ENCODE data around the gene MAP3K2. TPM values are rescaled to one million over a fixed set of nuclear protein-coding genes. Genes with fewer than 3 reads are reported as not detected.

The MAP3K2 gene
- total RNA-seq, 1 donor from 2014 or later: 79.5 TPM

DNA sequence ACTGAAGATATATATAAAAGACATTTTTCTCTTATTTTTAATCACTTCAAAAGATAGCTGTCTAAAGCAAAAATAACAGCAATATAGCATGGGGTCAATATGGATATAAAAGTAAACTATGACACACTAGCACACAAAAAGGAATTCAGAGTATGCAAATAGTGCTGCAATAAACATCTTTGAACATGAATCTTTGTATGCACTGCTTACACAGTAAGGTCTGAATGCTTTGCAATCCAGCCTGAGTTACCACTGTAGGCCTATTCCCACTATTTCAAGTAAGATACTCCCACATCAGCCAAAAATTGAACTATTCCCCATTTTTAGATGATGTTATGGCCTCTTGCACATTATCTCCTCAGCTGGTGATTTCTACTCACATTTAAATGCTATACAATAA, 66.5 kb downstream of the MAP3K2 start:
- H3K36me3 Mint-ChIP-seq (ENCODE audit: low read depth): peaks cover 29% of the 10 kb centered on the region
- H3K9me3 Mint-ChIP-seq (ENCODE audit: low read depth): peaks cover 7% of the 10 kb centered on the region

DNA sequence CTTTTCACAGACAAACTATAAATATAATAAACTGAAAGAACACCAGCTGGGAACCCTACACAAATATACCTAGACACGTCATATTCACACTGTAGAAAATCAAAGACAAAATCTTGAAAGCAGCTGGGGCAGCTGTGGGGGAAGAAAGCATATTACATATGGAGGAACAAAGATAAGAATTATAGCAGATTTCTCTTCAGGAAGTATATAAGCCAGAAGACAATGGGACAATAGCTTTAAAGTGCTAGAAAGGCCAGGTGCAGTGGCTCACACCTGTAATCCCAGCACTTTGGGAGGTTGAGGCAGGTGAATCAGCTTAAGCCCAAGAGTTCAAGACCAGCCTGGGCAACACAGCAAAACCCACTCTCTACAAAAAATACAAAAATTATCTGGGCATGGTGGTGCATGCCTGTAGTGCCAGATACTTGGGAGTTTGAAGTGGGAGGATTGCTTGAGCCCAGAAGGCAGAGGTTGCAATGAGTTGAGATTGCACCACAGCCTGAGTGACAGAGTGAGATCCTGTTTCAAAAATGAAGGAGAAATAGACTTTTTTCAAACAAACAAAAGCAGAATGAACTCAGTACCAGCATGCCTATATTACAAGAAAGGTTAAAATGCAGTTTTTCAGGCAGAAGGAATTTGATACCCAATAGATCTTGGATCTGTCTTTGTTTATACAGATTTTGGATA, 67.0 kb downstream of the MAP3K2 start:
- H3K4me1 Mint-ChIP-seq (ENCODE audit: low read depth): peaks cover 4% of the 10 kb centered on the region
- no peak overlapping the region for H3K4me3 Mint-ChIP-seq (ENCODE audit: unreplicated experiment)
- peaks cover 29% of the 10 kb centered on the region for H3K36me3 Mint-ChIP-seq (ENCODE audit: low read depth)
- peaks cover 7% of the 10 kb centered on the region for H3K9me3 Mint-ChIP-seq (ENCODE audit: low read depth)
- DNase-seq (ENCODE audit: low spot score): no peak
- no peaks in the 10 kb centered on the region for H3K27me3 Mint-ChIP-seq (ENCODE audit: low read depth)
- no peak overlapping the region for H3K27ac Mint-ChIP-seq (ENCODE audit: unreplicated experiment)
- TF ChIP-seq, protein P1, sequence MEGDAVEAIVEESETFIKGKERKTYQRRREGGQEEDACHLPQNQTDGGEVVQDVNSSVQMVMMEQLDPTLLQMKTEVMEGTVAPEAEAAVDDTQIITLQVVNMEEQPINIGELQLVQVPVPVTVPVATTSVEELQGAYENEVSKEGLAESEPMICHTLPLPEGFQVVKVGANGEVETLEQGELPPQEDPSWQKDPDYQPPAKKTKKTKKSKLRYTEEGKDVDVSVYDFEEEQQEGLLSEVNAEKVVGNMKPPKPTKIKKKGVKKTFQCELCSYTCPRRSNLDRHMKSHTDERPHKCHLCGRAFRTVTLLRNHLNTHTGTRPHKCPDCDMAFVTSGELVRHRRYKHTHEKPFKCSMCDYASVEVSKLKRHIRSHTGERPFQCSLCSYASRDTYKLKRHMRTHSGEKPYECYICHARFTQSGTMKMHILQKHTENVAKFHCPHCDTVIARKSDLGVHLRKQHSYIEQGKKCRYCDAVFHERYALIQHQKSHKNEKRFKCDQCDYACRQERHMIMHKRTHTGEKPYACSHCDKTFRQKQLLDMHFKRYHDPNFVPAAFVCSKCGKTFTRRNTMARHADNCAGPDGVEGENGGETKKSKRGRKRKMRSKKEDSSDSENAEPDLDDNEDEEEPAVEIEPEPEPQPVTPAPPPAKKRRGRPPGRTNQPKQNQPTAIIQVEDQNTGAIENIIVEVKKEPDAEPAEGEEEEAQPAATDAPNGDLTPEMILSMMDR (IDR thresholded peaks at IDR 0.05): no peak

More for the DNA sequence above, 66.5 kb downstream of the MAP3K2 start:
- Mint-ChIP-seq H3K27me3 (ENCODE audit: low read depth) (no peaks in the 10 kb centered on the region), H3K4me1 (ENCODE audit: low read depth) (peaks cover 5% of the 10 kb centered on the region), H3K27ac (ENCODE audit: unreplicated experiment) (no peak overlapping the region), H3K4me3 (ENCODE audit: unreplicated experiment) (no peak overlapping the region)
- TF ChIP-seq, protein P1 (IDR thresholded peaks at IDR 0.05): no peak
- no peak for DNase-seq (ENCODE audit: low spot score)

DNA sequence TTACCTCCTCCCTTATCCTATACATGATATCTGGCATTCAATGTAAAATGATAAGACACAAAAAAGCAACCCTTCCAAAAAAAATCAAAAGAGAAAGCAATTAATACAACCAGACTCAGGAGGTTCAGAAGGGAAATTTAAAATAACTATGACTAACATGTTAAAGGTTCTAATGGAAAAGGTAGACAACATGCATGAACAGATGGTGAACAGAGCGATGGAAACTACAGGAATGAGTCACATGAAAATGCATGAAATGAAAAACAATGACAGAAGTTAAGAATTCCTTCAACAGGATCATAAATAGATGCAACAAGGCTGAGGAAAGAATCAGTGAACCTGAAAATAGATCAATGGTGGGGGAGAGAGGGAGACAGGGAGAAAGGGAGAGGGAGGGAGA, 67.7 kb downstream of the MAP3K2 start:
- Mint-ChIP-seq H3K4me1 (ENCODE audit: low read depth) (peaks cover 4% of the 10 kb centered on the region), H3K27ac (ENCODE audit: unreplicated experiment) (no peak overlapping the region), H3K9me3 (ENCODE audit: low read depth) (peaks cover 7% of the 10 kb centered on the region), H3K4me3 (ENCODE audit: unreplicated experiment) (no peak overlapping the region), H3K36me3 (ENCODE audit: low read depth) (peaks cover 33% of the 10 kb centered on the region), H3K27me3 (ENCODE audit: low read depth) (no peaks in the 10 kb centered on the region)
- no peak for DNase-seq (ENCODE audit: low spot score)
- TF ChIP-seq, protein P1 (IDR thresholded peaks at IDR 0.05): no peak

DNA sequence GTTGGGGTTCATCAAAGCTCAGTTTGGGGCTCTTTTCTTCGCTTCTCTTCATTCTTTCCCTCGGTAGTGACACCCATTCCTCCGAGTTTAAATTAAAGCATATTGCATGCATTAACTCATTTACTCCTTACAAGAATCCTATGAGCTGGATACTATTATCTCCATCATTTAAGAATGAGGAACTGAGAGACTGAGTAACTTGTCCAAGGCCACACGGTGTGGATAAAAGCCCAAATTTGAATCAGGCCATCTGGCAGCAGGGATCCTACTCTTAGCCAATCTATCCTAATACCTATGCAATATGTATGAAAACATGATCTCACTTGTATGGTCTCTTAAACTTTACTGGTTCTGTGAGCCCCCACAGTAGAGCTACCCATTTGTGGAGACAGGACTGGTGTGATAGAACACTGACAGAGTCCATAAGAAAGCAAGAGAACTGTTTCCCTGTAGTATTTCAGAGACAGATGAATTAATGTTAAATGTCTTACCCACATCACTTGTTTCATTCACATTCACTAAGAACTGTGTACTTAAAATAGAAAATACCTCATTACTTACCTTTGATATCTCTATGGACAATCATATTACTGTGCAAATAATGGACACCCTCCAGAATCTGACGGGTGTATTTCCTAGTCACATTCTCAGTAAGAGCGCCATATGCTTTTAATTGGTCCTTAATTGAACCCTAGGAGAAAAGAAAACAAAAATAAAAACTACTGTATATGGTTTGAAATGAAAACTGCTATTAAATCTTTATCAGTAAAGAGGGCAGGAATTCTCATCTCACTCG, 73.4 kb downstream of the MAP3K2 start:
- H3K4me3 Mint-ChIP-seq (ENCODE audit: unreplicated experiment): no peak overlapping the region
- H3K27ac Mint-ChIP-seq (ENCODE audit: unreplicated experiment): no peak overlapping the region
- TF ChIP-seq, protein P1 (IDR thresholded peaks at IDR 0.05): no peak
- no peaks in the 10 kb centered on the region for H3K4me1 Mint-ChIP-seq (ENCODE audit: low read depth)
- H3K27me3 Mint-ChIP-seq (ENCODE audit: low read depth): no peaks in the 10 kb centered on the region
- H3K9me3 Mint-ChIP-seq (ENCODE audit: low read depth): no peaks in the 10 kb centered on the region
- peaks cover 27% of the 10 kb centered on the region for H3K36me3 Mint-ChIP-seq (ENCODE audit: low read depth)
- DNase-seq (ENCODE audit: low spot score): no peak

DNA sequence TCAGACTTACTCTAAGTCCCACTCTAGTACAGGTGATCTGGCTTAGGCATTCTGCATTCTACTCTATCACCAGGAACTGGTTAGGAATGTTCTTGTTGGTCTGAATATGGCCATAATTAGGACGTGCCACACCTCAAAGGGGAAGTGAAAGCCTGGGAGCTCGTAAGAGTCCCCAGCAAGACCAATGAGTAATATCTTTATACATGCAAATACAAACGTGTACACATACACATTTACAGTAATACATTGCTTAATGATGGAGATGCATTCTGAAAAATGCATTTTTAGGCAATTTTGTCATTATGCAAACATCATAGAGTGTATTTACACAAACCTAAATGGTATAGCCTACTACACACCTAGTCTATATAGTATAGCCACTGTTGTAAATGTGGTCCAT, 74.4 kb downstream of the MAP3K2 start:
- no peak for DNase-seq (ENCODE audit: low spot score)
- TF ChIP-seq, protein P1 (IDR thresholded peaks at IDR 0.05): no peak
- Mint-ChIP-seq H3K27ac (ENCODE audit: unreplicated experiment) (no peak overlapping the region), H3K36me3 (ENCODE audit: low read depth) (peaks cover 26% of the 10 kb centered on the region), H3K27me3 (ENCODE audit: low read depth) (no peaks in the 10 kb centered on the region), H3K4me3 (ENCODE audit: unreplicated experiment) (no peak overlapping the region), H3K9me3 (ENCODE audit: low read depth) (no peaks in the 10 kb centered on the region), H3K4me1 (ENCODE audit: low read depth) (no peaks in the 10 kb centered on the region)

All from chondrocyte (in vitro differentiated cells).